ENCODE results near the gene GBGT1.

GBGT1 gene

GRCh38 chr9:133162861-133163503 is 732 bp downstream of the GBGT1 start:
- H3K27me3 ChIP-seq (ENCODE audit: insufficient read depth, low read length), result 0 out of 2 replicates have a peak, but pooled peaks cover 6% of the 10 kb centered on the region
- peak overlapping the region; percentile 82 for H3K4me3 ChIP-seq (ENCODE audit: low read depth, low read length)
- no peaks in the 10 kb centered on the region for H3K4me1 ChIP-seq (ENCODE audit: control insufficient read depth, insufficient read depth, low read length, unreplicated experiment)
- H3K27ac ChIP-seq (ENCODE audit: low read depth, low read length), result no peak overlapping the region
- no peaks in the 10 kb centered on the region for H3K79me2 ChIP-seq (ENCODE audit: control insufficient read depth, insufficient read depth, low read length, unreplicated experiment)
- H2AFZ ChIP-seq (ENCODE audit: low read length, unreplicated experiment), result peak overlapping the region; percentile 59
- H3K36me3 ChIP-seq (ENCODE audit: insufficient read depth, low read length), result no peaks in the 10 kb centered on the region

- Histone ChIP-seq H2AFZ (ENCODE audit: low read length, unreplicated experiment) (no peak overlapping the region), H3K79me2 (ENCODE audit: control insufficient read depth, insufficient read depth, low read length, unreplicated experiment) (no peaks in the 10 kb centered on the region), H3K4me1 (ENCODE audit: control insufficient read depth, insufficient read depth, low read length, unreplicated experiment) (no peaks in the 10 kb centered on the region), H3K36me3 (ENCODE audit: insufficient read depth, low read length) (no peaks in the 10 kb centered on the region), H3K27me3 (ENCODE audit: insufficient read depth, low read length) (0 out of 2 replicates have a peak, but pooled peaks cover 6% of the 10 kb centered on the region), H3K27ac (ENCODE audit: low read depth, low read length) (no peak overlapping the region), H3K4me3 (ENCODE audit: low read depth, low read length) (no peak overlapping the region)
Measured at GRCh38 chr9:133161547-133161950, 2.2 kb downstream of the GBGT1 start.

GRCh38 chr9:133160742-133161546 is 2.8 kb downstream of the GBGT1 start:
- no peaks in the 10 kb centered on the region for H3K36me3 ChIP-seq (ENCODE audit: insufficient read depth, low read length)
- H3K4me1 ChIP-seq (ENCODE audit: control insufficient read depth, insufficient read depth, low read length, unreplicated experiment), result no peaks in the 10 kb centered on the region
- H2AFZ ChIP-seq (ENCODE audit: low read length, unreplicated experiment), result no peak overlapping the region
- H3K4me3 ChIP-seq (ENCODE audit: low read depth, low read length), result no peak overlapping the region
- no peaks in the 10 kb centered on the region for H3K79me2 ChIP-seq (ENCODE audit: control insufficient read depth, insufficient read depth, low read length, unreplicated experiment)
- H3K27me3 ChIP-seq (ENCODE audit: insufficient read depth, low read length), result 0 out of 2 replicates have a peak, but pooled peaks cover 6% of the 10 kb centered on the region
- H3K27ac ChIP-seq (ENCODE audit: low read depth, low read length), result no peak overlapping the region

- no peak overlapping the region for H3K27ac ChIP-seq (ENCODE audit: low read depth, low read length)
- H3K4me3 ChIP-seq (ENCODE audit: low read depth, low read length), result no peak overlapping the region
- no peaks in the 10 kb centered on the region for H3K79me2 ChIP-seq (ENCODE audit: control insufficient read depth, insufficient read depth, low read length, unreplicated experiment)
- no peaks in the 10 kb centered on the region for H3K36me3 ChIP-seq (ENCODE audit: insufficient read depth, low read length)
- H3K4me1 ChIP-seq (ENCODE audit: control insufficient read depth, insufficient read depth, low read length, unreplicated experiment), result no peaks in the 10 kb centered on the region
- no peak overlapping the region for H2AFZ ChIP-seq (ENCODE audit: low read length, unreplicated experiment)
- 0 out of 2 replicates have a peak, but pooled peaks cover 6% of the 10 kb centered on the region for H3K27me3 ChIP-seq (ENCODE audit: insufficient read depth, low read length)
Measured at GRCh38 chr9:133158695-133159094, 5.0 kb downstream of the GBGT1 start.

- no peaks in the 10 kb centered on the region for H3K27me3 ChIP-seq (ENCODE audit: insufficient read depth, low read length)
- no peaks in the 10 kb centered on the region for H3K36me3 ChIP-seq (ENCODE audit: insufficient read depth, low read length)
- H3K4me1 ChIP-seq (ENCODE audit: control insufficient read depth, insufficient read depth, low read length, unreplicated experiment), result no peaks in the 10 kb centered on the region
- no peaks in the 10 kb centered on the region for H3K79me2 ChIP-seq (ENCODE audit: control insufficient read depth, insufficient read depth, low read length, unreplicated experiment)
- H3K4me3 ChIP-seq (ENCODE audit: low read depth, low read length), result no peak overlapping the region
- no peak overlapping the region for H2AFZ ChIP-seq (ENCODE audit: low read length, unreplicated experiment)
- no peak overlapping the region for H3K27ac ChIP-seq (ENCODE audit: low read depth, low read length)
Measured at GRCh38 chr9:133155156-133155555, 8.6 kb downstream of the GBGT1 start.

GRCh38 chr9:133154097-133154989 is 9.4 kb downstream of the GBGT1 start:
- Histone ChIP-seq H3K79me2 (ENCODE audit: control insufficient read depth, insufficient read depth, low read length, unreplicated experiment) (no peaks in the 10 kb centered on the region), H3K4me3 (ENCODE audit: low read depth, low read length) (no peak overlapping the region), H2AFZ (ENCODE audit: low read length, unreplicated experiment) (no peak overlapping the region), H3K27ac (ENCODE audit: low read depth, low read length) (no peak overlapping the region), H3K27me3 (ENCODE audit: insufficient read depth, low read length) (no peaks in the 10 kb centered on the region), H3K36me3 (ENCODE audit: insufficient read depth, low read length) (no peaks in the 10 kb centered on the region), H3K4me1 (ENCODE audit: control insufficient read depth, insufficient read depth, low read length, unreplicated experiment) (no peaks in the 10 kb centered on the region)

- Histone ChIP-seq H2AFZ (ENCODE audit: low read length, unreplicated experiment) (no peak overlapping the region), H3K4me1 (ENCODE audit: control insufficient read depth, insufficient read depth, low read length, unreplicated experiment) (no peaks in the 10 kb centered on the region), H3K36me3 (ENCODE audit: insufficient read depth, low read length) (no peaks in the 10 kb centered on the region), H3K4me3 (ENCODE audit: low read depth, low read length) (no peak overlapping the region), H3K27ac (ENCODE audit: low read depth, low read length) (no peak overlapping the region), H3K27me3 (ENCODE audit: insufficient read depth, low read length) (no peaks in the 10 kb centered on the region), H3K79me2 (ENCODE audit: control insufficient read depth, insufficient read depth, low read length, unreplicated experiment) (no peaks in the 10 kb centered on the region)
Measured at GRCh38 chr9:133153227-133154096, 10.3 kb downstream of the GBGT1 start.

- Histone ChIP-seq H3K27me3 (ENCODE audit: insufficient read depth, low read length) (no peaks in the 10 kb centered on the region), H3K79me2 (ENCODE audit: control insufficient read depth, insufficient read depth, low read length, unreplicated experiment) (no peaks in the 10 kb centered on the region), H3K27ac (ENCODE audit: low read depth, low read length) (no peak overlapping the region), H2AFZ (ENCODE audit: low read length, unreplicated experiment) (no peak overlapping the region), H3K36me3 (ENCODE audit: insufficient read depth, low read length) (no peaks in the 10 kb centered on the region), H3K4me3 (ENCODE audit: low read depth, low read length) (no peak overlapping the region), H3K4me1 (ENCODE audit: control insufficient read depth, insufficient read depth, low read length, unreplicated experiment) (no peaks in the 10 kb centered on the region)
Measured at GRCh38 chr9:133151601-133152525, 11.9 kb downstream of the GBGT1 start.

GRCh38 chr9:133151041-133151440 is 12.7 kb downstream of the GBGT1 start:
- H3K4me1 ChIP-seq (ENCODE audit: control insufficient read depth, insufficient read depth, low read length, unreplicated experiment), result no peaks in the 10 kb centered on the region
- H2AFZ ChIP-seq (ENCODE audit: low read length, unreplicated experiment), result no peak overlapping the region
- no peak overlapping the region for H3K4me3 ChIP-seq (ENCODE audit: low read depth, low read length)
- no peaks in the 10 kb centered on the region for H3K79me2 ChIP-seq (ENCODE audit: control insufficient read depth, insufficient read depth, low read length, unreplicated experiment)
- no peaks in the 10 kb centered on the region for H3K27me3 ChIP-seq (ENCODE audit: insufficient read depth, low read length)
- no peak overlapping the region for H3K27ac ChIP-seq (ENCODE audit: low read depth, low read length)
- no peaks in the 10 kb centered on the region for H3K36me3 ChIP-seq (ENCODE audit: insufficient read depth, low read length)
